Gastroesophageal sphincter (tissue), 4 donors: Measurements from ENCODE around the gene SCAF1. TPM values are rescaled to one million over a fixed set of nuclear protein-coding genes. Genes with fewer than 3 reads are reported as not detected.

Source experiments
- ATAC-seq: fragments of 150-250 bp; one replicate; pipeline ENCODE4 v1.9.1; 2016; ENCODE audit warnings: mild to moderate bottlenecking, moderate library complexity
- H3K27ac ChIP-seq, 4 donors: fragments of 200-600 bp; sonication (generic) in 3 of 4; 1 replicate in 3 of 4; 2 replicates in 1 of 4; pipeline ENCODE4 v1.5.1; 2016 to 2019
- H3K27me3 ChIP-seq: fragments of 200-600 bp; sonication (generic); one replicate; pipeline ENCODE4 v1.5.1; 2019
- H3K36me3 ChIP-seq, 2 donors: fragments of 200-600 bp; sonication (generic); one replicate each; pipeline ENCODE4 v1.5.1; 2019; ENCODE audit warnings: control low read depth in 1 of 2
- H3K4me1 ChIP-seq, 3 donors: fragments of 200-600 bp; sonication (generic); 1 replicate in 2 of 3; 2 replicates in 1 of 3; pipeline ENCODE4 v1.5.1; 2016 to 2019; ENCODE audit warnings: control low read depth in 2 of 3
- H3K4me3 ChIP-seq, 2 donors: fragments of 200-600 bp; sonication (generic); one replicate each; pipeline ENCODE4 v1.5.1; 2019; ENCODE audit warnings: mild to moderate bottlenecking in 1 of 2, moderate library complexity in 1 of 2
- H3K9me3 ChIP-seq, 3 donors: fragments of 200-600 bp; sonication (generic); one replicate each; pipeline ENCODE4 v1.5.1; 2017 to 2019; ENCODE audit warnings: control low read depth in 2 of 3
- CTCF ChIP-seq, 4 experiments: fragments of 200-600 bp in 2 of 4; fragments of 450-650 bp in 2 of 4; sonication (generic) in 1 of 4; IDR thresholded peaks; one replicate each; pipeline ENCODE4 v1.5.1; 2017 to 2019; ENCODE audit warnings: antibody characterized with exemption in 4 of 4, mild to moderate bottlenecking in 2 of 4, moderate library complexity in 2 of 4
- EP300 ChIP-seq: sonication (generic); formaldehyde crosslinking; IDR thresholded peaks from one replicate; pipeline ENCODE4 v1.6.1; 2017; ENCODE audit warnings: antibody characterized with exemption, mild to moderate bottlenecking
- POLR2A ChIP-seq, 2 donors: fragments of 450-650 bp; IDR thresholded peaks; one replicate each; pipeline ENCODE4 v1.6.1; 2017; ENCODE audit warnings: antibody characterized with exemption in 2 of 2, mild to moderate bottlenecking in 2 of 2, moderate library complexity in 1 of 2
- POLR2AphosphoS5 ChIP-seq: sonication (generic); formaldehyde crosslinking; IDR thresholded peaks from one replicate; pipeline ENCODE4 v1.6.1; 2017; ENCODE audit warnings: antibody characterized with exemption
- WGBS, 2 donors: methylation state at CpG; one replicate each; pipeline ENCODE4 v1.1.5; 2018; ENCODE audit warnings: low coverage in 1 of 2; 5-methylcytosine and 5-hydroxymethylcytosine counted together
- total RNA-seq, 4 donors: library from RNA; depleted of rRNA; stranded (reverse); fragments of >200 nt; gene quantifications; one replicate each; pipeline ENCODE4 v1.1.0, GENCODE V29; 2016

SCAF1 gene
- total RNA-seq, 4 donors from 2014 or later = 18.2 to 37.5 (median 18.5) TPM

- Histone ChIP-seq H3K27me3 (peaks cover 3% of the 10 kb centered on the region), H3K9me3 (no peaks in the 10 kb centered on the region), H3K36me3 (peaks cover 0 to 79% of the 10 kb centered on the region in 2 donors), H3K27ac (no peak overlapping the region), H3K4me1 (peaks cover 0 to 34% (median 12%) of the 10 kb centered on the region in 3 donors), H3K4me3 (no peak overlapping the region)
- TF ChIP-seq CTCF (IDR thresholded peaks at IDR 0.05) (no peak), POLR2A (IDR thresholded peaks at IDR 0.05) (no peak), EP300 (no peak), POLR2AphosphoS5 (no peak)
- 92% methylated on average over 10 of the region's 18 CpGs; no CpG with 5 or more reads in 1 of the 2 donors for WGBS, 2 donors
- ATAC-seq = no peak
Observed at GRCh38 chr19:49683814-49684250, 41.8 kb downstream of the SCAF1 start.

GRCh38 chr19:49684251-49684982, 42.4 kb downstream of the SCAF1 start:
- peaks cover 0 to 34% (median 12%) of the 10 kb centered on the region in 3 donors for H3K4me1 ChIP-seq
- WGBS, 2 donors = 52 to 64% methylated on average over 3 to 15 of the region's 35 CpGs
- H3K27me3 ChIP-seq = peaks cover 9% of the 10 kb centered on the region
- no peaks in the 10 kb centered on the region for H3K9me3 ChIP-seq
- ATAC-seq = no peak
- no peak overlapping the region for H3K27ac ChIP-seq
- no peak overlapping the region for H3K4me3 ChIP-seq
- no peak for TF ChIP-seq POLR2A (IDR thresholded peaks at IDR 0.05)
- peak in 3 of 4 experiments; percentile 16 to 32 (median 24) for TF ChIP-seq CTCF (IDR thresholded peaks at IDR 0.05)
- H3K36me3 ChIP-seq = peaks cover 0 to 79% of the 10 kb centered on the region in 2 donors

- Histone ChIP-seq H3K4me1 (peaks cover 0 to 34% (median 16%) of the 10 kb centered on the region in 3 donors), H3K27ac (no peak overlapping the region)
- no peak for ATAC-seq
Observed at GRCh38 chr19:49684983-49685553, 43.1 kb downstream of the SCAF1 start.

GRCh38 chr19:49685845-49686332, 43.9 kb downstream of the SCAF1 start:
- Histone ChIP-seq H3K36me3 (peaks cover 0 to 78% of the 10 kb centered on the region in 2 donors), H3K27me3 (peaks cover 24% of the 10 kb centered on the region), H3K27ac (peak overlapping the region in 1 of 4 donors; percentile 17), H3K4me1 (peaks cover 0 to 34% (median 17%) of the 10 kb centered on the region in 3 donors), H3K4me3 (peak overlapping the region in 1 of 2 donors; percentile 4), H3K9me3 (no peaks in the 10 kb centered on the region)
- no peak for ATAC-seq
- TF ChIP-seq EP300 (no peak), POLR2A (IDR thresholded peaks at IDR 0.05) (no peak), CTCF (IDR thresholded peaks at IDR 0.05) (no peak), POLR2AphosphoS5 (no peak)
- 52 to 75% methylated on average over 8 to 10 of the region's 23 CpGs for WGBS, 2 donors

More at GRCh38 chr19:49684983-49685553, 43.1 kb downstream of the SCAF1 start:
- Histone ChIP-seq H3K36me3 (peaks cover 0 to 79% of the 10 kb centered on the region in 2 donors), H3K27me3 (peaks cover 16% of the 10 kb centered on the region), H3K9me3 (no peaks in the 10 kb centered on the region), H3K4me3 (no peak overlapping the region)
- 83 to 90% methylated on average over 1 to 9 of the region's 13 CpGs for WGBS, 2 donors
- TF ChIP-seq CTCF (IDR thresholded peaks at IDR 0.05) (no peak), POLR2A (IDR thresholded peaks at IDR 0.05) (no peak), POLR2AphosphoS5 (no peak), EP300 (no peak)
